Measurements from ENCODE around the gene GABARAPL2.
A peak's percentile ranks its signal among the peaks of the same experiment; 100 is the strongest.

GABARAPL2 gene

DNA sequence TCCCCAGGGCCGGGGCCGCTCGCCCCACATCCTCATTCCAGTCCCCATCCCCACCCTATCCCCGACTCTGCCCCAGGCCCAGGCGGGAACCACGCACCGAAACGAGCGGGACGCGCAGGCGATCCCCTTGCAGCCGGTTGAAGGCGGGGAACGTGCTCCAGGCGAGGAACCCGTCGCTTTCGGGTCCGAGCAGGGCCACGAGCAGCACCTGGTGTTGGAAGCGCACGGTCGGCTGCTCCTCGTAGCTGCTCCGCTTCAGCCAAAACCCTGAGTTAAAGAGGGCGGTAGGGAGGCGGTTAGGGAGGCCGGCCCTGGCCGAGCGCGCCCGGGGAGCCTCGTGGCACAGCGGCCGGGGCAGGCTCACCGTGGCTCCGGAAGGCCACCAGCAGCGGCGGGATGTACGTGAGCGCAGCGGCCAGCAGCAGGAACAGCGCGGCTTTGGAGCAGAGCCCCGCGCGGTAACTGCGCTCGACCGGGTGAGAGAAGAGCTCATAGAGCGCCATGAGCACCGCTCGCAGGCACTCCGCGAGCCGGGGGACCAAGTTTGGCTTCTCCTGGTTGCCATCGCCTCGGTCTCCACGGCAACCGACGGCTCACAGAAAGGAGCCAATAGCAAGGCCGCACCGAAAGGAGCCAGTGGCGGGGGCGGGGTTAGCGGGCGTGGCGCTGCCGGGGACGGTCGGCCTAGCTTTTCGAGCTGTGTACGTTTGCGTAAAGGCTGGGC lies 10.3 kb upstream of the GABARAPL2 start, which contains the start of gene TMEM231 (continued):
- TF ChIP-seq TRIM28 (IDR thresholded peaks at IDR 0.05; ENCODE audit: borderline replicate concordance, low read length), result no peak
- TF ChIP-seq ZNF76 (tag by site-specific recombination; IDR thresholded peaks at IDR 0.05; ENCODE audit: borderline replicate concordance, low read depth), result no peak
- no peak for TF ChIP-seq HOXA7 (CRISPR knock-in tag; IDR thresholded peaks at IDR 0.05; ENCODE audit: borderline replicate concordance)
- TF ChIP-seq ZNF626 (tag by site-specific recombination; IDR thresholded peaks at IDR 0.05), result no peak
- TF ChIP-seq ZNF211 (tag by site-specific recombination; IDR thresholded peaks at IDR 0.05; ENCODE audit: low read depth), result no peak
- TF ChIP-seq ZNF660 (tag by site-specific recombination; IDR thresholded peaks at IDR 0.05), result no peak
- TF ChIP-seq, protein P1, sequence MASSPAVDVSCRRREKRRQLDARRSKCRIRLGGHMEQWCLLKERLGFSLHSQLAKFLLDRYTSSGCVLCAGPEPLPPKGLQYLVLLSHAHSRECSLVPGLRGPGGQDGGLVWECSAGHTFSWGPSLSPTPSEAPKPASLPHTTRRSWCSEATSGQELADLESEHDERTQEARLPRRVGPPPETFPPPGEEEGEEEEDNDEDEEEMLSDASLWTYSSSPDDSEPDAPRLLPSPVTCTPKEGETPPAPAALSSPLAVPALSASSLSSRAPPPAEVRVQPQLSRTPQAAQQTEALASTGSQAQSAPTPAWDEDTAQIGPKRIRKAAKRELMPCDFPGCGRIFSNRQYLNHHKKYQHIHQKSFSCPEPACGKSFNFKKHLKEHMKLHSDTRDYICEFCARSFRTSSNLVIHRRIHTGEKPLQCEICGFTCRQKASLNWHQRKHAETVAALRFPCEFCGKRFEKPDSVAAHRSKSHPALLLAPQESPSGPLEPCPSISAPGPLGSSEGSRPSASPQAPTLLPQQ (tag by site-specific recombination; IDR thresholded peaks at IDR 0.05), result 0 out of 2 replicates have a peak, but pooled peaks have one; percentile 21
- no peak for TF ChIP-seq ZSCAN30 (tag by site-specific recombination; IDR thresholded peaks at IDR 0.05)
- no peak for TF ChIP-seq ZNF776 (tag by site-specific recombination; IDR thresholded peaks at IDR 0.05; ENCODE audit: borderline replicate concordance)
- TF ChIP-seq, protein P2, sequence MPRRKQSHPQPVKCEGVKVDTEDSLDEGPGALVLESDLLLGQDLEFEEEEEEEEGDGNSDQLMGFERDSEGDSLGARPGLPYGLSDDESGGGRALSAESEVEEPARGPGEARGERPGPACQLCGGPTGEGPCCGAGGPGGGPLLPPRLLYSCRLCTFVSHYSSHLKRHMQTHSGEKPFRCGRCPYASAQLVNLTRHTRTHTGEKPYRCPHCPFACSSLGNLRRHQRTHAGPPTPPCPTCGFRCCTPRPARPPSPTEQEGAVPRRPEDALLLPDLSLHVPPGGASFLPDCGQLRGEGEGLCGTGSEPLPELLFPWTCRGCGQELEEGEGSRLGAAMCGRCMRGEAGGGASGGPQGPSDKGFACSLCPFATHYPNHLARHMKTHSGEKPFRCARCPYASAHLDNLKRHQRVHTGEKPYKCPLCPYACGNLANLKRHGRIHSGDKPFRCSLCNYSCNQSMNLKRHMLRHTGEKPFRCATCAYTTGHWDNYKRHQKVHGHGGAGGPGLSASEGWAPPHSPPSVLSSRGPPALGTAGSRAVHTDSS (tag by site-specific recombination; IDR thresholded peaks at IDR 0.05), result no peak
- TF ChIP-seq ZNF366 (tag by site-specific recombination; conservative IDR thresholded peaks at IDR 0.05), result no peak
- no peak for TF ChIP-seq OSR2 (tag by site-specific recombination; IDR thresholded peaks at IDR 0.05)
- TF ChIP-seq ZNF768 (tag by site-specific recombination; IDR thresholded peaks at IDR 0.05), result no peak
- no peak for TF ChIP-seq ZNF555 (tag by site-specific recombination; conservative IDR thresholded peaks at IDR 0.05)
- no peak for TF ChIP-seq ZNF654 (tag by site-specific recombination; IDR thresholded peaks at IDR 0.05; ENCODE audit: low read depth)
- peak; percentile 56; the same call in 1 of the 2 replicates for TF ChIP-seq YY2 (tag by site-specific recombination; IDR thresholded peaks at IDR 0.05)
- TF ChIP-seq ZNF433 (tag by site-specific recombination; IDR thresholded peaks at IDR 0.05; ENCODE audit: low read depth), result no peak
- TF ChIP-seq HOXD13 (CRISPR knock-in tag; IDR thresholded peaks at IDR 0.05; ENCODE audit: borderline replicate concordance), result no peak
- no peak for TF ChIP-seq ZNF664 (tag by site-specific recombination; IDR thresholded peaks at IDR 0.05)
- peak; percentile 48 for TF ChIP-seq ZBTB48 (tag by site-specific recombination; IDR thresholded peaks at IDR 0.05)
- TF ChIP-seq GLI4 (tag by site-specific recombination; IDR thresholded peaks at IDR 0.05), result no peak
- TF ChIP-seq BCL11A (tag by site-specific recombination; IDR thresholded peaks at IDR 0.05; ENCODE audit: low read depth), result no peak
- no peak; the same call in 1 of the 2 replicates for TF ChIP-seq ZXDB (tag by site-specific recombination; IDR thresholded peaks at IDR 0.05)
- no peak for TF ChIP-seq WT1 (tag by site-specific recombination; IDR thresholded peaks at IDR 0.05)
- no peak for TF ChIP-seq ZSCAN16 (tag by site-specific recombination; IDR thresholded peaks at IDR 0.05)
- TF ChIP-seq ZNF221 (tag by site-specific recombination; IDR thresholded peaks at IDR 0.05; ENCODE audit: borderline replicate concordance), result no peak

All from HEK293 (cell line).